GM12892 (cell line): ENCODE data around the gene NCAPD2.
"Not testable (repeated sequence)": the region's sequence is repeated elsewhere in the genome, so short reads cannot be mapped to it uniquely, and the experiment has no call there.

Experiments used
- DNase-seq: peaks from one replicate; pipeline ENCODE4 v3.0.0; 2011; ENCODE audit not compliant: insufficient read length
- FAIRE-seq: peaks from 2 replicates; lab custom pipeline; 2011; peaks lifted over from hg19 to GRCh38; lab: Jason Lieb, UNC
- POLR2A ChIP-seq: IDR thresholded peaks from 2 replicates; pipeline ENCODE4 v1.6.1; 2011; ENCODE audit warnings: low read depth, low read length, control low read depth
- POLR2AphosphoS5 ChIP-seq: IDR thresholded peaks from 2 replicates; pipeline ENCODE4 v1.6.1; 2011; ENCODE audit warnings: low read depth, low read length, control low read depth
- TAF1 ChIP-seq: IDR thresholded peaks from 2 replicates; pipeline ENCODE4 v1.6.1; 2011; ENCODE audit warnings: low read depth, mild to moderate bottlenecking, control low read depth, low read length, borderline replicate concordance

Gene NCAPD2

DNA sequence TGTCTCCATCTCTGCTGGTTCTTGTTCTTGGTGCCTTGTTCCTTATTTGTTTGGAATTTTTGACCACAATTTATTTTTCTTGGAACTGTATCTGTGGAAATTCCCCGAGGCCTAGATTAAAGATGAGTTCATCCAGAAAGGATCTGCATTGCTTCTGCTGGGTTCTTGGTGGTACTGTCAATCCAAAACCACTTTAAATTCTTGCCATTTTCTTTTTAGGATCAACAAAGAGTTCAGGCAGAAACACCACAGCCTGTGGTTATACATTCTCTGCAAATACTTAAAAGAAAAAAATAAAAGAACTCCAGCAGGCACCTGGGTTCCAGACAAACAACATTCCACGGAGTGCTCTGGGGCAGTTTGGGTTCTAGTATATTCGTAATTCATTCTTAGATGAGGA, 17.4 kb upstream of the NCAPD2 start:
- no peak for TF ChIP-seq POLR2AphosphoS5
- TF ChIP-seq POLR2A: no peak
- FAIRE-seq (no peak), DNase-seq (no peak)

DNA sequence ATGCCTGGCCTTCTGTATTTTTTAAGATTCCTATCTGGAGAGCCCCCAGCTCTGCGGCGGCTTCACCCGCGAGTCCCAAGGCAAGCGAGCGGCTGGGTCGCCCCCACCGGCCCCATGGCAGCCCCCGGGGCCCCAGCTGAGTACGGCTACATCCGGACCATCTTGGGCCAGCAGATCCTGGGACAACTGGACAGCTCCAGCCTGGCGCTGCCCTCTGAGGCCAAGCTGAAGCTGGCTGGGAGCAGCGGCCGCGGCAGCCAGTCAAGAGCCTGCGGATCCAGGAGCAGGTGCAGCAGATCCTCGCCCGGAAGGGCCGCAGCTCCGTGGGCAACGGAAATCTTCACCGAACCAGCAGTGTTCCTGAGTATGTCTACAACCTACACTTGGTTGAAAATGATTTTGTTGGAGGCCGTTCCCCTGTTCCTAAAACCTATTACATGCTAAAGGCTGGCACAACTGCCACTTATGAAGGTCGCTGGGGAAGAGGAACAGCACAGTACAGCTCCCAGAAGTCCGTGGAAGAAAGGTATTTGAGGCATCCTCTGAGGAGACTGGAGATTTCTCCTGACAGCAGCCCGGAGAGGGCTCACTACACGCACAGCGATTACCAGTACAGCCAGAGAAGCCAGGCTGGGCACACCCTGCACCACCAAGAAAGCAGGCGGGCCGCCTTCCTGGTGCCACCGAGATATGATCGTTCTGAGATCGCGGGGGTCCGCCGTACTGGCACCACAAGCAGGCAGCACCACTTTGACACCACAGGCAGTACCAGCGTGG, 16.1 kb upstream of the NCAPD2 start:
- not testable (repeated sequence) for DNase-seq, FAIRE-seq

DNA sequence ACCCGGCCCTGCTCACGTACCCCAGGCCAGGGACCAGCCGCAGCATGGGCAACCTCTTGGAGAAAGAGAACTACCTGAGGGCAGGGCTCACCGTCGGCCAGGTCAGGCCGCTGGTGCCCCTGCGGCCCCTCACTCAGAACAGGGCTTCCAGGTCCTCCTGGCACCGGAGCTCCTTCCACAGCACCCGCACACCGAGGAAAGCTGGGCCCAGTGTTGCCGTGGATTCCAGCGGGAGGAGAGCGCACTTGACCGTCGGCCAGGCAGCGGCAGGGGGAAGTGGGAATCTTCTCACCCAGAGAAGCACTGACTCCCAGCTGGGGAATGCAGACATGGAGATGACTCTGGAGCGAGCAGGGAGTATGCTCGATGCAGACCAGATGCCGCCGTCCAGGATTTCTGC, 15.5 kb upstream of the NCAPD2 start:
- FAIRE-seq: no peak
- DNase-seq: no peak
- no peak for TF ChIP-seq POLR2AphosphoS5
- no peak for TF ChIP-seq TAF1
- TF ChIP-seq POLR2A: no peak

DNA sequence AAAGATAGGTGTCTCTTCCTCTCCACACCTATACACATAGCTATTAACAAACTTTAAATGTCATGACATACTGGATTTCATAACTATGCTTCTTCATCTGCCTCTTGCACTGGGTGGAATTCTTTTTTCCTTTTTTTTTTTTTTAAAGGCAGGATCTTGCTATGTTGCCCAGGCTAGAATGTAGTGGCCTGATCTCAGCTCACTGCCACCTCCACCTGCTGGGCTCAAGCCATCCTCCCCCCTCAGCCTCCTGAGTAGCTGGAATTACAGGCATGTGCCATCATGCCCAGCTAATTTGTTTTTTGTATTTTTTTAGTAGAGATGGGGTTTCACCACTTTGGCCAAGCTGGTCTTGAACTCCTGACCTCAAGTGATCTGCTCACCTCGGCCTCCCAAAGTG, 5.7 kb upstream of the NCAPD2 start:
- TF ChIP-seq POLR2AphosphoS5 (no peak), POLR2A (no peak), TAF1 (no peak)
- FAIRE-seq: no peak
- DNase-seq: no peak

DNA sequence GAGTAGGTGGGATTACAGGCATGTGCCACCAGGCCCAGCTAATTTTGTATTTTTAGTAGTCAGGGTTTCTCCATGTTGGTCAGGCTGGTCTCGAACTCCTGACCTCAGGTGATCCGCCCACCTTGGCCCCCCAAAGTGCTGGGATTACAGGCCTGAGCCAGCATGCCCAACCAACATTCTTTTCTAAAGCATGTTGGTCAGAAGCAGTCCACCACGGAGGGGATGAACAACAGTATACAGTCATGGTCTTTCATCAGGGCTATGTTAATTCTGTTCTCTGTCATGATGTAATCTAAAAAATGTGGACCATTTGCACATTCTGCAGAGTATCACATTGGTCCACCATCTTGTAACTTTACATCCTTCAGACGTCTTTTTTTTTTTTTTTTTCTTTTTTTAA, 4.5 kb upstream of the NCAPD2 start:
- no peak for FAIRE-seq
- TF ChIP-seq POLR2AphosphoS5 (no peak), TAF1 (no peak), POLR2A (no peak)

DNA sequence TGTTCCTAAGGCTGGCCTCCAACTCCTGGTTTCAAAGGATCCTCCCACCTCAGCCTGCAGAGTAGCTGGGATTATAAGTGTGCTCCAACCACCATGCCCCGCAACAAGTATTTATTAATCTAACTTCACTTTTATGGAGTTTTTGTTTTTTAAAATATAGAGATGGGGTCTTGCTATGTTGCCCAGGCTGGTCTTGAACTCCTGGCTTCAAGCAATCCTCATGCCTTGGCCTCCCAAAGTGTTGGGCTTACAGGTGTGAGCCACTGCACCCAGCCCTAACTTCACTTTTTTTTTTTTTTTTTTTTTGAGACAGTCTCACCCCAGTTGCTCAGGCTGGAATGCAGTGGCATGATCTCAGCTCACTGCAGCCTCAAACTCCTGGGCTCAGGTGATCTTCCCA, 3.2 kb upstream of the NCAPD2 start:
- FAIRE-seq, DNase-seq: not testable (repeated sequence)

More for the DNA sequence above, 4.5 kb upstream of the NCAPD2 start:
- DNase-seq: no peak

DNA sequence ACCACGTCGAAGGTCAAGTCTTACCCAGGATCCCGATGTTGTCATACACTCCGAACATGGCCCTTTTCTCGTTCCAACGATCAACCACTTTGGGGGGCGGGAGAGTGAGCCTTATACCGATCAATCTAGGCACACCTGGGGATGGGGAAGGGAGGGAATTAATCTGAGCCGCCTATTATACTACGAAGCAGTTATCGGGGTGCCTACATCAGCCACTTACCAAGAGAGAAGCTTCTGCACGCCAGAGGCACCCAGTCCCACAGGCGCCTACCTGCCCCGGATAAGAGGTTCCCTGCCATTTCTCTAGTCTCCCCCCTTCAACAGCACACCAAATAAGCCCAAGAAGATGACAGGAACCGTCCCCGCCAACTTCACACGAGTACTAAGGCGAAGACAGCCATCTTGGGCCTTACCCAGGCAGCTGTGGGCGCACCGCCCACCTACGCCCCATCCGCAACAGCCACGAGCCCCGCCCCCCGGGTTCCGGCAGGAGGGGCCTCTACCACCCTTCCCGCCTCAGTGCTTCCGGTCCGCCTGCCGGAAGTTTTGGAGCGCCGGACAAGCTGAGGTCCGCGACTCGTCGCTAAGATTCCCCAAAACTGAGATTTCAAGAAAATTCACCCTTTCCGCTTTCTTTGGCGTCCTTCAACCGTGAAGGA, 935 bp upstream of the NCAPD2 start, which contains the start of gene MRPL51:
Gene MRPL51, minus strand, starts transcription at position 425 of the 659 bp plus-strand sequence. Its CDS starts 126 bp downstream, at position 299.
- peak; percentile 88 for TF ChIP-seq POLR2A
- TF ChIP-seq POLR2AphosphoS5: peak; percentile 88
- peak; percentile 80; the same call in 1 of the 2 replicates for TF ChIP-seq TAF1
- DNase-seq (peak; percentile 87), FAIRE-seq (peak; percentile 93)

DNA sequence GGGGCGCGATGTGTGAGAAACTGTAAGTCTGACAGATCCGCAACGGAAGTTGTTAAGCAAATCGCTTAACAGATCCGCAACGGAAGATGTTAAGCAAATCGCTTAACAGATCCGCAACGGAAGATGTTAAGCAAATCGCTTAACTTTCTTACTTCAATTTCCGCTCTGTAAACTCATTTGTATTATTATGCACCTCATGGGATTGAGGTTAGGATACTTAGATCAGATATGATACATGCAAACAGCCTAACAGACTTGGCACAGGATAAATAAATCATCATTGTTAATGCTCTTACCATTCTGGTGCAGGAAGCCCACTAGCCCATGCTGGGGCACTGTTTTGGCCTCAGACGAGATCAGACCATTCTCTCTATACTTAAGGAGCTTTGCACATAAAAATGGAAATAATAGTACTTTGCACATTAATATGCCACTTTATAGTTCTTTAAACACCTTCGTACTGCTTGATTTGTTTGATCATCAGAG, 399 bp downstream of the NCAPD2 start:
- FAIRE-seq: peak; percentile 14
- TF ChIP-seq POLR2AphosphoS5 (no peak), POLR2A (no peak)
- DNase-seq: no peak

DNA sequence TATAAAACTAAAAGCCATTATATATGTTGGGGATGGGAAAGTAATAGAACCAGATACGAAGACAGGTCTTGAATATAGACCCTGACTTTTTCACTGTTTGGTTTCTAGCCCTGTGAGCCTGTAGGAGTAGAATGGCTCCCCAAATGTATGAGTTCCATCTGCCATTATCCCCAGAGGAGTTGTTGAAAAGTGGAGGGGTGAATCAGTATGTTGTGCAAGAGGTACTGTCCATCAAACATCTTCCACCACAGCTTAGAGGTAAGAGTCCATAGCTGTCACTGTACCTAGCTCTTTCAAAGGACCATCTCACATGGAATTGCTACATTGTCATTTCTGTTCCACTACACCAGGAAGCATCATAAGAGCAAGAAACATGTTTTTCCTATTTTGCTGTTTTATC, 1.1 kb downstream of the NCAPD2 start:
- TF ChIP-seq TAF1: no peak
- 0 out of 2 replicates have a peak, but pooled peaks have one; percentile 20 for TF ChIP-seq POLR2AphosphoS5
- DNase-seq (no peak), FAIRE-seq (no peak)

DNA sequence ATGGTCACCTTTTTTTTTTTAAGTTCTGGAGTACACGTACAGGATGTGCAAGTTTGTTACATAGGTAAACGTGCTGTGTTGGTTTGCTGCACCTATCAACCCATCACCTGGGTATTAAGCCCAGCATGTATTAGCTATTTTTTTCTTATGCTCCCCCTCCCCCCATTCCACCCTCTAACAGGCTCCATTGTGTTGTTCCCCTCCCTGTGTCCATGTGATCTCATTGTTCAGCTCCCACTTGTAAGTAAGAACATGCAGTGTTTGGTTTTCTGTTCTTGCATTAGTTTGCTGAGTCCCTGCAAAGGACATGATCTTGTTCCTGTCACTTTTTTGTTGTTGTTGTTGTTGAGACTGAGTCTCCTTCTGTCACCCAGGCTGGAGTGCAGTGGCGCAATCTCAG, 3.4 kb downstream of the NCAPD2 start:
- not testable (repeated sequence) for FAIRE-seq, DNase-seq

DNA sequence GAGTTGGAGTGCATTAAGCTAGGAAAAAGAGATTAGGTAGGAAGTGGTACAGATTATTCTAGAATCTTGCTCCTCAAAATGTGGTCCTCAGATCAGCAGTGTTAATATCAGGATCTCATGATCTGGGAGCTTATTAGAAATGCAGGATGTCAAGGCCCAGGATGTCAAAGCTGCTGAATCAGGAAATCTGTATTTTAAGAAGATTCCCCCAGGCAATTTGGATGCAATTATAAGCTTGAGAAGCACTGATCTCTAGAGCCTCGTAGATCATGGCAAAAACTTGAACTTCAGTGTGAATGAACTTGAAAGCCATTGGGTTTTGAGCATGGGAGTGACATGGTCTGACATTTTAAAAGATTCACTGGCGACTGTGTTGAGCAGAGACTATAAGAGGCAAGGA, 6.6 kb downstream of the NCAPD2 start:
- no peak for FAIRE-seq
- DNase-seq: no peak
- TF ChIP-seq TAF1: no peak
- TF ChIP-seq POLR2A: no peak
- no peak for TF ChIP-seq POLR2AphosphoS5

DNA sequence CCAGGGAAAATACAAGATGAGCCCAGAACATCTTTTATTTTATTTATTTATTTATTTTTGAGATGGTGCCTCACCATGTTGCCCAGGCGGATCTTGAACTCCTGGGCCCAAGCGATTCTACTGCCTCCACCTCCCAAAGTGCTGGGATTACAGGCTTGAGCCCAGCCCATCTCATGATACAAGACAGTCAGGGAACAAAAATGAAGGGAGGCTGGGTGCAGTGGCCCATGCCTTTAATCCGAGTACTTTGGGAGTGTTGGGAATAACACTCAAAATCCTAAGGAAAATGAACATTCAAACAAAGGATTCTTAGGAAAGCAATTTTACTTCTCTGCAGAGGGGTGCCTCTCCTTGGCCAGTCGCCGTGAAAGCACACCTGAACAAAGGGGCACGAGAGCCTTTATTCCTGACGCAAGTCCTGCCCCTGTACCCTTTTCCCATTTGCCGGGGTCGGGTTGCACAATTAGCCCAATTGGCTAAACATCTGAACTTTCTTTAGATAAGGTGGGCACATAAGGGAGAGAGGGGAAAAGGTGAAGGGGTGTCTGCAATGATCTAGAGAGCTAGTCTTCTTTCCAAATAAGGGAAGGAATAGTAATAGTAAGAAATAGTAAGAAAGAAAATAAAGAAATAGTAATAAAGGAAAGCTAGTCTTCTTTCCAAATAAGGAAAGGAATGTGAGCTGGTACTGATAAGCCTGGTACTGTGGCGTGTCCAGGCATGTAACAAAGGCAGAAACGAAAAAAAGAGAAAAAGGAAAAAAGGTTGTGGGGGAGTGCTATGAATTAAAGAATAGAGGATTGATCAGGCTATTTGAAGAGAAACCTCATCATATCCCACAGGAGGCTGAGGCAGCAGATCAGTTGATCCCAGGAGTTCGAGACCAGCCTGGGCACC, 13.4 kb downstream of the NCAPD2 start:
- DNase-seq (no peak), FAIRE-seq (no peak)
- TF ChIP-seq POLR2A: no peak
- TF ChIP-seq POLR2AphosphoS5: no peak
- TF ChIP-seq TAF1: no peak
